NCI-H1417 treated with DMSO at 0.1 percent for 48 hours (cell line): ENCODE results near the gene MORN5.

ENCODE experiments used
- DNase-seq: peaks from one replicate; lab custom pipeline; 2025; lab: John Stamatoyannopoulos, UW

MORN5 gene

GRCh38 chr9:122144836-122145591 lies 14.7 kb upstream of the MORN5 start:
- DNase-seq = no peak

GRCh38 chr9:122145592-122145863 lies 14.2 kb upstream of the MORN5 start:
- no peak for DNase-seq

- no peak for DNase-seq
Observed at GRCh38 chr9:122151267-122151828, 8.4 kb upstream of the MORN5 start.

- DNase-seq = no peak
Observed at GRCh38 chr9:122155796-122156195, 3.9 kb upstream of the MORN5 start.

GRCh38 chr9:122158202-122158601 lies 1.5 kb upstream of the MORN5 start:
- no peak for DNase-seq

GRCh38 chr9:122159925-122160246 lies 178 bp downstream of the MORN5 start:
- no peak for DNase-seq

GRCh38 chr9:122162415-122162814 lies 2.7 kb downstream of the MORN5 start:
- no peak for DNase-seq

GRCh38 chr9:122164286-122164685 lies 4.6 kb downstream of the MORN5 start:
- DNase-seq = no peak

GRCh38 chr9:122168356-122168755 lies 8.6 kb downstream of the MORN5 start:
- no peak for DNase-seq

GRCh38 chr9:122172131-122172530 lies 12.4 kb downstream of the MORN5 start:
- DNase-seq = no peak

GRCh38 chr9:122173670-122174069 lies 14.0 kb downstream of the MORN5 start:
- DNase-seq = no peak

- no peak for DNase-seq
Observed at GRCh38 chr9:122176916-122177315, 17.2 kb downstream of the MORN5 start.

GRCh38 chr9:122179054-122179689 lies 19.5 kb downstream of the MORN5 start:
- DNase-seq = no peak

- no peak for DNase-seq
Observed at GRCh38 chr9:122179690-122180074, 20.0 kb downstream of the MORN5 start.

GRCh38 chr9:122180633-122181032 lies 20.9 kb downstream of the MORN5 start:
- DNase-seq = no peak

GRCh38 chr9:122183501-122183900 lies 23.8 kb downstream of the MORN5 start:
- DNase-seq = no peak

- DNase-seq = no peak
Observed at GRCh38 chr9:122184551-122184950, 24.8 kb downstream of the MORN5 start.

- DNase-seq = no peak
Observed at GRCh38 chr9:122186301-122186700, 26.6 kb downstream of the MORN5 start.

- DNase-seq = no peak
Observed at GRCh38 chr9:122186777-122187470, 27.2 kb downstream of the MORN5 start.

- DNase-seq = no peak
Observed at GRCh38 chr9:122188369-122188768, 28.7 kb downstream of the MORN5 start.

GRCh38 chr9:122190597-122191381 lies 31.1 kb downstream of the MORN5 start:
- no peak for DNase-seq

GRCh38 chr9:122191584-122191983 lies 31.9 kb downstream of the MORN5 start:
- DNase-seq = no peak
